ENCODE data around the gene EML6. TPM values are rescaled to one million over a fixed set of nuclear protein-coding genes. Genes with fewer than 3 reads are reported as not detected.

The EML6 gene
- total RNA-seq, 2 donors from 2014 or later = 0.46 to 10.7 TPM

DNA sequence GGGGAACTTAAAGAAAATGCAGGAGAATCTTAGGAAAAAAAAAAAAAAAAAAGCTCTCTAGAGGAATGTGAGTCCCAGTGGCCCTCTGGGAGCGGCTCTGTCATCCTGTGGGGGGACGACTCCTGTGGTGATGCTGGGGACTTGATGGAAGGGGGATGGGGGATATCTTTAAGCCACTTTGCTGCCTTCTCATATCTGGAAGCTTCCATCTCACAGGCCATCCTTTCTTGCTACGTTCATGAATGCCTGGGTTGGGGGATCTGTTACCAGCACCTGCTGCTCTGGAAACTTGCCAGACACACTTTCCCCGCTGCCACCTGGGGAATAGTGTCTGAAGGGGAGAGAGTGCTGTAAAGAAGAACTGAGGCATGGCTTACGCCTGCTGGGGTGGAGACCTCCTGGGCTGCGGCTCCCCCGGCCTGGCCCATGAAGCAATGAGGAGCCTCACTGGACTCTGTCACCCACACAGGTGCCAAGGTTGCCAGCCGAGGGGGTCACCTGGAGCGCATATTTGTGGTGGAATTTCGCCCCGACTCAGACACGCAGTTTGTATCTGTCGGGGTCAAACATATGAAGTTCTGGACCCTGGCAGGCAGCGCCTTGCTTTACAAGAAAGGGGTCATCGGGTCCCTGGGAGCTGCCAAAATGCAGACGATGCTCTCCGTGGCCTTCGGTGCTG, 234.0 kb downstream of the EML6 start:
- Histone ChIP-seq H3K27me3 (replicated peaks; ENCODE audit: insufficient read depth) (no peaks in the 10 kb centered on the region), H3K36me3 (no peaks in the 10 kb centered on the region), H3K27ac (no peak overlapping the region), H3K4me1 (replicated peaks) (peaks cover 10% of the 10 kb centered on the region), H3K4me3 (no peak overlapping the region), H3K9me3 (no peaks in the 10 kb centered on the region)
- no peak for DNase-seq (ENCODE audit: low spot score)
- TF ChIP-seq POLR2AphosphoS5 (IDR thresholded peaks at IDR 0.05) (no peak), POLR2A (IDR thresholded peaks at IDR 0.05) (no peak), CTCF (IDR thresholded peaks at IDR 0.05) (no peak)
- 94% methylated on average over 18 of the region's 18 CpGs for WGBS
- intact Hi-C loops (cut with DNase I) = no loop called here

- 91% methylated on average over 14 of the region's 14 CpGs for WGBS
- no peak for DNase-seq (ENCODE audit: low spot score)
- H3K27me3 ChIP-seq (replicated peaks; ENCODE audit: insufficient read depth) = no peaks in the 10 kb centered on the region
- intact Hi-C loops (cut with DNase I) = no loop called here
- TF ChIP-seq CTCF (IDR thresholded peaks at IDR 0.05) (no peak), POLR2AphosphoS5 (IDR thresholded peaks at IDR 0.05) (no peak), POLR2A (IDR thresholded peaks at IDR 0.05) (no peak)
- no peaks in the 10 kb centered on the region for H3K36me3 ChIP-seq
- H3K27ac ChIP-seq = no peak overlapping the region
- no peaks in the 10 kb centered on the region for H3K9me3 ChIP-seq
- H3K4me3 ChIP-seq = no peak overlapping the region
- H3K4me1 ChIP-seq (replicated peaks) = no peaks in the 10 kb centered on the region
These were observed 235.4 kb downstream of the EML6 start for GRCh38 chr2:54958717-54959371.

DNA sequence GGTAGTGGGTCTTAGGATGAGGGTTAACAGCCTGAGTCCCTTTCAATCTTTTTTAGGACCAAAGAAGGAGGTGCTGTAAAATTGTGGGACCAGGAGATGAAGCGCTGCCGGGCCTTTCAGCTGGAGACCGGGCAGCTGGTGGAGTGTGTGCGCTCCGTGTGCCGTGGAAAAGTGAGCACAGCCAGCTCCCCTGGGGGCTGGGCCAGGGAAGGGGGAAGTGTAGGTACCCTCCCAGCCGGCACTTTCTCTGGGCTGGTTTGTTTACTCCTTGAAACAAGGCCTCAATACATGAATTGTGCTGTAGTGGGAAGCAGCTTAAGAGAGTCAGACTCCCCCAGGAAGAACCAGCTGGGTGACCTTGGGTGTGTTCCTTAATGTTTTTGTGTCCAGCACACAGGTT, 236.7 kb downstream of the EML6 start:
- no peaks in the 10 kb centered on the region for H3K4me1 ChIP-seq (replicated peaks)
- 67% methylated on average over 7 of the region's 7 CpGs for WGBS
- DNase-seq (ENCODE audit: low spot score) = no peak

DNA sequence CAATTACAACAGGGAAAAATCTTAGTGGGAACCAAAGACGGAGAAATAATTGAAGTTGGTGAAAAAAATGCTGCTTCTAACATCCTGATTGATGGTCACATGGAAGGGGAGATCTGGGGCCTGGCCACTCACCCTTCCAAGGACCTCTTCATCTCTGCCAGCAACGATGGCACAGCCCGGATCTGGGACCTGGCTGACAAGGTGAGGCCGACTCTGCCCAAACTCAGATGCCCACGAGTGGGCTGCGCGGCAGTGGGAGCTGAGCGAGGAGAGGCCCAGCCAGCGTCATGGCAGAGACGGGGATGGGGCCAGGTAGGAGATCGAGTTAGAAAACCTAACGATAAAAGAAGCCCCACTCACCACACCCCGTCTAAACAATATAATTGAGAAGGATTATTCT, 239.0 kb downstream of the EML6 start:
- Histone ChIP-seq H3K27ac (no peak overlapping the region), H3K9me3 (no peaks in the 10 kb centered on the region), H3K36me3 (no peaks in the 10 kb centered on the region), H3K27me3 (replicated peaks; ENCODE audit: insufficient read depth) (no peaks in the 10 kb centered on the region), H3K4me1 (replicated peaks) (peaks cover 3% of the 10 kb centered on the region), H3K4me3 (no peak overlapping the region)
- no peak for DNase-seq (ENCODE audit: low spot score)
- WGBS = 90% methylated on average over 13 of the region's 13 CpGs
- intact Hi-C loops (cut with DNase I) = no loop called here
- TF ChIP-seq POLR2A (IDR thresholded peaks at IDR 0.05) = no peak
- TF ChIP-seq CTCF (IDR thresholded peaks at IDR 0.05) = no peak
- TF ChIP-seq POLR2AphosphoS5 (IDR thresholded peaks at IDR 0.05) = no peak

More for the DNA sequence above, 236.7 kb downstream of the EML6 start:
- Histone ChIP-seq H3K27me3 (replicated peaks; ENCODE audit: insufficient read depth) (no peaks in the 10 kb centered on the region), H3K27ac (no peak overlapping the region), H3K36me3 (no peaks in the 10 kb centered on the region), H3K9me3 (no peaks in the 10 kb centered on the region), H3K4me3 (no peak overlapping the region)
- no peak for TF ChIP-seq CTCF (IDR thresholded peaks at IDR 0.05)
- TF ChIP-seq POLR2AphosphoS5 (IDR thresholded peaks at IDR 0.05) = no peak
- no peak for TF ChIP-seq POLR2A (IDR thresholded peaks at IDR 0.05)
- intact Hi-C loops (cut with DNase I) = no loop called here
